Activated CD8-positive, alpha-beta memory T cell treated with anti-CD3 and anti-CD28 coated beads, Interleukin-2, amount 50 U/mL, for 48 hours (primary cell): ENCODE results near the gene TTC9.
A peak's percentile ranks its signal among the peaks of the same experiment; 100 is the strongest.
"Not testable (repeated sequence)": the region's sequence is repeated elsewhere in the genome, so short reads cannot be mapped to it uniquely, and the experiment has no call there.

Experiments used
- DNase-seq: peaks from one replicate; pipeline ENCODE4 v3.0.0-alpha.2; 2020

TTC9 gene

DNA sequence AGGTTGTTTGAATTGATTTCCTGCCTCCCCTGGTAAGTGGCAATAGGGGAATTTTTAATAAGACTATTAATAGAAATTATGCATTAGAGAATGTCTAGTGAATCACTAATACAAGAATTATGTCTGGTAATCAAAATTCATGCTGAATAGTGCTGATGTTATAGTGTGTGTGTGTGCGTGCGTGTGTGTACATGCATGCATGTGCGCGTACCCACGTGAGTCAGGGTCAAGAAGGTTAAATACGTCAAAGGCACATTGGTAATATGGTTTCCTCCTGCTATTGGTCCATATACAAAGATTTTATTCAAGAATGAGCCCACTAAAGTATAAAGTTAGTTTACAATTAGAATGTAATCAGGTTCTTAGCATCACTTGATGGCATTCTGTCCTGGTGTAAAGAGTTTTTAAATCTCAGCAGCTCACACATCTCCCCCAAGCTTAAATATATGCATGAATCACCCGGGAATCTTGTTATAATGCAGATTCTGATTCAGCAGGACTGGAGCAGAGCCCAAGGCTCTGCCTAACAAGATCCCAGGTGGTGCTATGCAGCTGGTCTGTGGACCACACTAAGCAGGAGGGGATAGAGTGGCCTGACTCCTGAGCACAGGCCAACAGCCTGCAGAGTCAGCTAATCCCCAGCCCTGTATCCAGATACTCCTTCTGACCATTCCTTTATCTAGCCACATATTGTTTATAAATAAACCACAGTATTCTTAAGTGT, 43.9 kb downstream of the TTC9 start:
- DNase-seq, result no peak

DNA sequence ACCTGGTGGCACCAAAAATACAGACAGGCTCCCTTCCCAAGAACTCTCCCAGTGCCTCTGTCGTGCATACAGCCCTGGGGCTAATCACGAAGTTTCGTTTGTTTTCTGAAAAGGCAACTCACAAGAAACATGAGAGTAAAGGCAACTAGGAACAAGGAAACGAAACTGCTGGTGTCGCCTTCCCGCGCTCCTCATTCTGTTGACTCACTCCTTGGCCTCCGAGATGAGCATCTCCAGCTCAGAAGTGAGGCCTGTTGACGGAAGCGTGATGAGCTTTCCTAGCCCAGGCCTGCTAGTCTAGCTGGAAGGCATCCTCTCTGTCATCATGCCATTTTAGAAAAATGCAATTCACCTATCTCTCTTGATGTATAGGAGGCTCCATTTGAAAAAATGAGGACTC, 50.5 kb downstream of the TTC9 start:
- DNase-seq, result no peak

DNA sequence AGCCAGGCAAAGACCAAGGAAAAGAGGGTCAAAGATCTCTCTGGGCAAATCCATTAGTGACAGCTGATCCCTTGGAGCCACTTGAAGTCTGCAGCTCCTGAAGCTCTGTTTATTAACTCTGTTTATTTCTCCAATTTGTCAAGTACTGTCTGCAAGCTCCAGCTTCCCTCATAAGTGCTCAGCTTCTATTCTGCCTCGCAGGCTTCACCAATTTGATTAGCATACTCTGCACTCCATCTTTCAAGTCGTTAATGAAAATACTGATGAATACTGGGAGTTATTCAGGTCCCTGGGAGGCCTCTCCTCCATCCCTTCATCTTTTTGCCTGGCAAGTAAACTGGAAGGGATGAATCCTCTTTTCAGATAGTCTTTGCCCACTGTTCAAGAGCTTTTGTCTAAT, 54.3 kb downstream of the TTC9 start:
- DNase-seq, result no peak

DNA sequence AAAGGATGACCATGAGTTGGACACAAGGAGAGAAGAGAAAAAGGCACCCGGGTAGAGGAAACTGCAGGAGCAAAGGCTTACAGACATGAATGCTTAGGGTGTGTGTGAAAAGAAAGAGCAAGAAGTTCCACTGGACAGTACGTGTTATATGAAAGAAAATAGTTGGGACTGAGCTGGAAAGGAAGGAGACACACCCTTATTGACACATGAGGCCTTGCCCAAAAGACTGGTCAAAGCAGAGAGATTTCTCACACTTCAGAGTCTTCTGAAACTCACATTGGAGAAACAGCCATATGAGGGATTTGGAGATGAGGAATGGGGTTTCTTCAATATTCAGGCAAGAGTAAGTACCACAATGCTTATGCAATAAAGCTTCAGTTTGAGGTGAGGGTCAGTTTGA, 56.0 kb downstream of the TTC9 start:
- DNase-seq, result no peak

DNA sequence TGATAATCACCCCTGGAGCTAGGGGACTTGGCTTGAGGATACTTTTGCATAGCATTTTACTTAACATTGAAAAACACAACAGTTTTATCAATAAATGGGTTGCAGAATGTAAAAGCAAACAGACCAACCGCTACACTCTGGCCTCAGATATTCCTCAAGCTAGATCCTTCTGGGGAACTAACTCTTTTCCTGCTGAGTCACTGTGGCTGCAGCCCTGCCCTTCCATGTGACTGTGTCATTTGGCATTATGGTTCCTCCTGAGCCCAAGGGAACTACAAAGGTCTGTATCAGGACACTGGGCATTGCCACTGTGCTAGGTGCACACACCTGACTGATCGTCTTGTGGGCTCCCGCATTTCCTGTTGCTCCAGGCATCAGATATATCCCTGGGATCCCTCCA, 56.6 kb downstream of the TTC9 start:
- DNase-seq, result no peak

DNA sequence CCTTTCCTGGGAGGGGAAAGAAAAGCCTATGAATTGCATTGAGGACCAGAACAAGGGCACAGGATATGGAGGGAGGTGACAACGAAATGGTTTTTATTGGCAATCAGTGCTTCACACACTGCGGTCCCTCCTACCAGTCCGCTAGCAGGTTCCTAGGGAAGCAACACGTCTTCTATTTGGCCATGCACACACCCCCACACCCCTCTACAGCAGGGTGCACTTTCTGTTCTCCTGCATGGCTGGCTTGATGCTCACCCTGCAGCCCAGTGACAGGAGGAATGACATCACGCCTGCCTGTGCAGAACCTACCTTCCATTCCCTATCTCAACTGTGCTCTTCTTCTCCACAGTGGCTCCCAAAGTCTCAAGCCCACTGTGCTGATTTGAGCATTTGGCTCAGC, 57.9 kb downstream of the TTC9 start:
- DNase-seq, result no peak

DNA sequence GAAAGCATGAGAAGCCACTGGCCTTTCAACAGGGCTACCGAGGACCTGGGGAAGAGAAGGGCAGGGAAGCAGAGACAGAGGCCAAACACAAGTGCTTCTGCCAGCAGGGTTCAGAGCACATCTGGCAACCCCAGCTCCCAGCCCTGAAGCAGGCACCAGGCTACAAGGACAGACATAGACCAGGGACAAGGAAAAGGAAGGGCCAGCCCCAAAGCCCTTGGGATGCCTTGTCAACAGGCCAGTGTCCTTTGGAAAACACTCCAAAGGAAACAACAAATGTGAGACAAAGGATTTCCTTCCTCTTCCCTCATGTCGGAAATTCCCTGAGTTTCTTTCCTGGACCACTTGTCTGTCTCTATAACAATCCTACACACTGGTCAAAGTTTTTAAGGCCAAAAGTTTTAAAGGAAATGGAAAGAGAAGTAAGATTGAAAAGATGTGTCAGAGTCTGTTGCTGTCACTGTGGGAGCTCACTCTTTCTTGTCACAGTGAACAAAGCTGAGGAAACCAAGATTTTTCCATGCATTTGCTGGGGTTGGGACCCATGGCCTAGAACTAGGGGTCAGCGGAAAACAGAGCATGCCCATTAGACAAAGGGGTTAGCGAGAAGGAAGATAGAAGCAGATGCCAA, 59.4 kb downstream of the TTC9 start:
- DNase-seq, result no peak

DNA sequence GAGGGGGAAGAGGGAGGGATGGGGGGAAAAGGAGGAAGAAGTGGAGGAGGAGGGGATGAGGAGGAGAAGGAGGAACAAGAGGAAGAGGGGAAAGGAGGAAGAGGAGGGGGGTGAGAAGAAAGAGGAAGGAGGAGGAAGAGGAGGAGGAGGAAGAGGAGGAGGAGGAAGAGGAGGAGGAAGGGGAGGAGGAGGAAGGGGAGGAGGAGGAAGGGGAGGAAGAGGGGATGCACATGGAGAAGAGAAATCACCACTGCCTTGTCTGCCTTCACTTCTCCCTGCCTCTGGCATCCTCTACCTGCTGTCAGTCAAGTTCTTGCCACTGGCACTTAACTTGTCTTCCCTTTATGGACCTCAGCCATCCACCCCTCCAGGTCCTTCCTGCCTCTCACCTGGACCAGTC, 59.9 kb downstream of the TTC9 start:
- DNase-seq, result no peak

DNA sequence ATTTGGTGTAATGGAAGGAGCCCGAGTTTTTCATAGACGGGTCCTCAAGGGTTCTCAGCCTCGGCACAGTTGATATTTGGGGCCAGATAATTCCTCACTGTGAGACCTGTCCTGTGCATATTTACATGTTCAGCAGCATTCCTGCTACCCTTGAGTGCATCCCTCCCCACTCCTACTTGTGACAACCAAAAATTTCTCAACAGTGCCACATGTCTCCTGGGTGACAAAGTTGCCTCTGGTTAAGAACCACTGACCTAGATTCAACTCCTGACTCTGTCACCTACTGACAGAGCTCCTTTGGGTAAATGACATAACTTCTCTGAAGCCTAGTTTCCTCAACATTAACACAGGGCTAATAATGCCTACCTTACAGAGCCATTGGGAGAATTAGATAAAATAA, 60.4 kb downstream of the TTC9 start:
- DNase-seq, result no peak

DNA sequence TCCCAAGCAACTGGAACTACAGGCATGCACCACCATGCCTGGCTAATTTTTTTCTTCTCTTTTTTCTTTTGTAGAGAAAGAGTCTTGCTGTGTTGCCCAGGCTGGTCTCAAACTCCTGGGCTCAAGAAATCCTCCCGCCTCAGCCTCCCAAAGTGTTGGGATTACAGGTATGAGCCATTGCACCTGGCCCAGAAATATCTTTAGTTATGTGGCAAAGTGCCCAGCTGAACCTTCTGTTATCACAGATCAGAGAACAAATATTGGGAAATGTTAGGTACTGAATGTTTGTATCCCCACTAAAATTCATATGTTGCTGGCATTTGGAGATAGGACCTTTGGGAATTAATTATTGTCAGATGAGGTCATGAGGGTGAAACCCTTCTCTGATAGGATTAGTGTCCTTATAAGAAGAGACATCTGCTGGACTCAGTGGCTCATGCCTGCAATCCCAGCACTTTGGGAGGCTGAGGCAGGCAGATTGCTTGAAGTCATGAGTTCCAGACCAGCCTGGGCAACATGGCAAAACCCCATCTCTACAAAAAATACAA, 62.0 kb downstream of the TTC9 start:
- DNase-seq, result not testable (repeated sequence)

DNA sequence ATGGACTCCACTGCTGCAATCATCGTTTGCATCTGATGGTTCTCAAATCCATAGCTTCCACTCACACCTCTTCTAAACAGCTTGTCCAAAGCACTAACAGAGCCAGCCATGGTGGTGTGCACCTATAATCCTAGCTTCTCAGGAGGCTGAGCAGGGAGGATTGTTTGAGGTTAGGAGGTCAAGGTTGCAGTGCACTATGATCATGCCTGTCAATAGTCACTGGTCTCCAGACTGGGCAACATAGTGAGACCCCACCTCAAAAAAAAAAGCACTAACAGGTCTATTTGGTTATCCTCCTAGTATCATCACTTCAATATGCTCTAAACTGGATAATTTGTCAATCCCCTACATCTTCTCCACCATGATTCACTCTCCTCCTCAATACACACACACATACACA, 63.2 kb downstream of the TTC9 start:
- no peak for DNase-seq

DNA sequence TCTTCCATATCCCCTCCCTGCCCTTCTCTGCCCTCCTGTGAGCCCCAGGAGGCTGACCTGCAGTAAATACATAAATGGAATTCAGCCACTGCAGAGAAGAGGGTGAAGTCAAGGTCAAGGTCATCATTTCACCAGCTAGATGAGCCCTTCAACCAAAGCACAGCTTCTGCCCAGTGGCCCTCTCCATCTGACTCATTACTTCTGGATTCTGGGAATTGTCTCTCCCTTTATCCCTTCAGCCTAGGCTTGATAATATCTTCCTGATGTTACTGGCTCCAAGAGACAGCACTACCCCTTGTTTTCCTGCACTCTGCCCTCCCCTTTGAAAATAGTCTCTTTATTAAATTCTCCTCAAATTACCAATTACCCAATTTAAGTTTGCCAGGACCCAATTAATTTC, 64.5 kb downstream of the TTC9 start:
- DNase-seq, result no peak

DNA sequence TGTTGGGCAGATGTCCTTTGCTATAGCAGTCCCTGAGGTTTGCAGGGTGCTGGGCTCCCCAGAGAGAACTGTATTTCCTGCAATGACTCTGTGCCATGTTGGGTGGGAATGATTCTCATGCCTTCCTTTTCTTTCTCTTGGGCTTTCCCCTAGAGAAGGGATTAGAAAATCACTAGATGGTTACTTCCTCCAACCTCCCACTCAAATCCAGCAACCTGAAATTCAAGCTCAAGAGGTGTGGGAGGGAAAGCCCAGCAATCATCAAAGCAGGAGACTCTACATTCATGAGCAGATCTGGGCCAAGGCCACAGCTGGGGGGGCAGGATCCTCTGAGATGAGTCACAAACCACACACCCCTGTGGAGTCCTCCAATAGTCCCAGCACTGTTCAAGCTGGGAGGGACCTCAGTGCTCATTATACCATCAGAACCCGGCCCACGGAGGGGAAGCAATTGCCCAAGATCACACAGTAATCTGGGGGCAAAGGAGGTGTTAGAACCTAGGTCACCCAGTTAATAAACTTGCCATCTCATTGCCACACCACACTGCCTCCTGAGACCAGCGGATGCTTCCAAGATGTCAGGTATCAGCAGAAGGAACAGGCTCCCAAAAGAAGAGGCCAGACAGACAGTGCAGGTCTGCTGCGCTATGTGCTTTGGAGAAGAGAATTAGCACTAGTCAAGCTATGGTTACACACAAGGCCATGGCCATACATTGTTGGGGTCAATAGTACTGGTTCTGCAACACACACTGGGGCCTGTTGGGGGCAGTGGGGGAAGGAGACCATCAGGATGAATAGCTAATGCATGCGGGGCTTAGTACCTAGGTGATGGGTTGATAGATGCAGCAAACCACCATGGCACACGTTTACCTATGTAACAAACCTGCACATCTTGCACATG, 65.7 kb downstream of the TTC9 start:
- DNase-seq, result no peak

DNA sequence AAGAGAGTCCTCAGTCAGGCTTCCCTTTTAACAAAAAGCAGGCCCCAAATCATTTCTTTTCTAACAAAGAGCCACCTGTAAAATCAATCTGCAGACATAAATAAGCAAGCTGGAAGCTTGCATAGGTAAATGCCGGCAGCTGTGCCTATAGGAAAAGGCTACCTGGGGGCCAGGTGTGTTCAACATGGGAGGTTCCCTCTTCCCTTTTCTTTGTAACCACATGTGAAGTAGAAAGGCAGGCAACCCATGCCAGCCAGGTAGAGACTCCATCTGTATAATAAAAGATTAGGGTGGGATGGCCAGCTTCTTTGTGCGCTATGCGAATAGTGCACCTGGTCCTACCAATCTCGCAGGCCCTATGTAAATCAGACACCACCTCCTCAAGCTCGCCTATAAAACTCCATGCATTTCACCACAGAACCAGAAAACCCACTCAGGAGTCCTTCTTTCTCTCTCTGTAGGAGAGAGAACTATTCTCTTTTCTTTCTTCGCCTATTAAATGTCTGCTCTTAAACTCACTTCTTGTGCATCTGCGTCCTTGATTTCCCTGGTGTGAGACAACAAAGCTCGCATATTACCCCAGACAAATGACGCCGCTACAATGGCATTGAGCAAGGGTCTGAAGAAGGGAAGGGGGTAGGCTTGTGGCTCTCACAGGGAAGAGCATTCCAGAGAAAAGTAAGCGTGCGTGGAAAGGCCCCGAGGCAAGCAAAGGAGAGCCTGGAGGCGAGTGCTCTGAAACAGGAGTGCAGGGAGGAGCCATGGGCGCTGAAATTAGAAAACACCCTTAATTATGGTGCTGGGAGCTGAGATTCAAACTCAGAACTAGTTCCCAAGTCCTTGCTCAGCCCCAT, 67.2 kb downstream of the TTC9 start:
- no peak for DNase-seq

DNA sequence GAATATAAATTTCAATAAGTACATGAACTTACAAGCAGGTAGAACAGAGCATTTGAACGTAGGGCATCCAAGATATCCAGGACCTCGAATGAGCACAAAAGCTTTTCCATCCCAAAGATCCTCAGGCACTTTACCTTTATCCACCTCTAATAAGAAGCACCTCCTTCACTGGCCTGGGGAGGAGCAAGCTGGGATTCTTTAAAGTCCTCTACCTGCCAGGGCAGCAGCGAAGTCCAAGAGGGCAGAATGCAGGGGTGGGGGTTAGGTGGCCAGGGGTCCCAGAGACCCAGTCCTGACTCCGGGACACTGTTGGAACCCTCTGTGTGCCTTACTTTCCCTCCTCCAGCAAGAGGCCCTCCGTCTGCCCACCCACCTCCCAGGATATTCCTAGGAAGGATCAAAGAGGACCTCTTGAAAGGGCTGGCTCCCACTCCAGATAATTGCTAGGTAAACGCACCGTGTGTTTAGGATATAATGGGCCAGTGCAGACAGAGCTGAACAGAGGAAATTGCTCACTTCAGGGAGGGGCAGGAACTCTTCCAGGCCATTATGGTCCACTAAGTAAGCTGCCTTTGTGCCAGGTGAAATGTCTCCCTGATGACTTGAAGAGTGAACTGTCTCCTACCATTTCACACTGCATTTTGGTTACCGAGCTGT, 68.1 kb downstream of the TTC9 start:
- no peak for DNase-seq

DNA sequence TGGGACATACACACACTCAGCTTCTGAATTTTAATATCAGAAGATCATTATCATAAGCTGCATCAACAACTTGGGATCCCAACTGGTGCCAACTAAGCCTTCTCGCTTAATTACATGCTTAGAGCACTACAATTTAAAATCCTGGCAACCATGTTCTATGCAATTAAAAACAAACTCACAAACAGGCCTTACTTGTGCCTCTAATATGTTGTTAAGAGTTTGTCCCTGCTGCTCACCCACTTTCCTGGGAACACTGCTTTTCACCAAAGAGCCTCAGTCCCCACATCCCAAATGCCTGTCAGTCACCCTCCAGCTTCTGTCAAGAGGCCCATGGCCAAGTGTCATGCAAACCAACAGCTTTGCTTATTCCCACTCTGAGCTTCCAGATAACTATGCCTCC, 69.7 kb downstream of the TTC9 start:
- no peak for DNase-seq

DNA sequence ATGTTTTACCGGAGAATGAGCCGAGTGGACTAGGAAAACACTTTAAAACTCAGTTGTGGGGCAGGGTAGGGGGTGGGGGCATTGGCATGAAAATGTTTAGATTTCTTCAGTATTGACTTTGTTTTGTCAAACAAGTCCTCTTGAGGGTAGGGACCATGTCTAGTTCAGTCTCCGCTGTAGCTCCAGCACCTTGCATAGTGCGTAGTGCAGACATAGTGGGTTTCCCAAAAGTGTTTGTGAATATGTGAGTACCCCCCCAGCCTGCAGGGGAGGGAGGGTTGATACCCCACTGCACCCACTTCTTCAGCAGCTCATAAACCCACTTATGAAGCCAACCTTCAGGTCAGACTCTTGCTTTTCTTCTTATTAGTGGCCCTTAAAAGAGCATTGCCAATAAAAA, 71.4 kb downstream of the TTC9 start:
- DNase-seq, result no peak

DNA sequence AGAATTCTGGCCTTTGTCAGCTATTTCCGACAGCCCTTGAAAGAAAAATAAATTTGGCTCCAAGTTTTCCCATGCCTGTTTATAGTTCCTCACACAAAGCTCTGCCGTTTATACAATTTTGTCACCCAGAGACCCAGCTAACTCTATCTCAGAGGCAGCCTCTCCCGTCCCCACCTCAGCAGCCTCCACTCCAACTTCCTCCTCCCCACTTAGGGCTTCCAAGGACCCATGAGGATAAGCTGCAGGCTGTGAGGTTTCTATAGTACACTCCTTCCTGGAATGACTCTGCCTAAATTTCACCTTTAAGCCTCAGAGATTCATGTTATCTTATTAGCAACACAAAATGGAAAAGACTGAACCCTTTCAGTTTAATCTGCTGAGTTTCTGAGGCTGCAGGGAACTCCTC, 71.8 kb downstream of the TTC9 start:
- no peak for DNase-seq

DNA sequence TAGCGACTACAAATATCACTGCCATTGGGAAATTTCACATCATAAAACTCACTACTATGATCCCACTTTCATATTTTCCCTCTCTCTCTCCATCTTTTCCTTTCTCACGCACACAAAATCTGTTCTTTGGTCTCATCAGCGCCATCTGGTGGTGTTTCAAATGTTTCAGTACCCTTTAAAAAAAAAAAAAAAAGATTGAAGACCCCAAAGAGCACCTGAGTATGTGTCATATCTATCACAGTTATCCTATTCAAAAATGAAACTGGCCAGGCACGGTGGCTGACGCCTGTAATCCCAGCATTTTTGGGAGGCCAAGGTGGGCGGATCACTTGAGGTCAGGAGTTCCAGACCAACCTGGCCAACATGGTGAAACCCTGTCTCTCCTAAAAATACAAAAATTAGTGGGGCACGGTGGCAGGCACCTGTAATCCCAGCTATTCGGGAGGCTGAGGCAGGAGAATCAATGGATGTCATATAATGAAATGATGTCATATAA, 72.4 kb downstream of the TTC9 start:
- DNase-seq, result peak; percentile 61

DNA sequence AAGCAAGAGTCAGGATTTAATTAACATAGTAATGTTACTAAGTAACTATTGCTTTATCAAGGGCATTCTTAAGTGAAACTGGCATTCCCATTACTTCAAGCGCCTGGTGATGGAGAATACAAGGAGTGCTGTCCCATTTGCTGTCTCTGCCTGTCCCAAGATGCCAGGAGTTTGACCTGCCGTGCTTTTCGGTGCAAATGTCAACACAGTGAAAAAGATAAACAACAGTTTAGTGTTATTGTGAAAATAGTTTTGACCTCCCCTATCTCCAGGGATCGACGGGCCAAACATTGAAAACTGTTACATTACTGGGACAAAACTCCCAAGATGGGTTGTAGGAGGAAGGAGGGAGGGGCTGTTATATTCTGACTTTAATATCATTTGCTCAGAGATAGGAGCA, 74.8 kb downstream of the TTC9 start:
- no peak for DNase-seq

DNA sequence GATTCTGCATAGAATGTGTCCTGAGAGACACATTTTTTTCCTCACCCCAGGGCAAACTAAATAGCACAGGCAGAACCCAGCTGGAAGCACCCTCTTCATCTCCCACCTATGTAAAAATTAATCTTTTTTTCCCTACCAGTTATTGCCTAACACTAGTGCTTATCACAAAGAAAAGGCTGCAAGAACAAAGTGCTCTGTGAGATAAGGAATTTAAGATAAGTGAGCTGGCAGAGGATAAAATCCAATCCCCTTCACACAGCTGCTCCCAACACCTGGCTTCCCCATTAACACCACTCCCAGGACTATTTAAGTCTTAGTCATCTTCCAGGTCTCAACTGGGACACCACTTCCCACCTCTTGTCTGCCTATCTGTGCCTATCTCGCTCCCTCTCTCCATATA, 75.2 kb downstream of the TTC9 start:
- DNase-seq, result no peak
